ENCODE data around the gene C2orf15.
"Not testable (repeated sequence)": the region's sequence is repeated elsewhere in the genome, so short reads cannot be mapped to it uniquely, and the experiment has no call there.

C2orf15 gene

DNA sequence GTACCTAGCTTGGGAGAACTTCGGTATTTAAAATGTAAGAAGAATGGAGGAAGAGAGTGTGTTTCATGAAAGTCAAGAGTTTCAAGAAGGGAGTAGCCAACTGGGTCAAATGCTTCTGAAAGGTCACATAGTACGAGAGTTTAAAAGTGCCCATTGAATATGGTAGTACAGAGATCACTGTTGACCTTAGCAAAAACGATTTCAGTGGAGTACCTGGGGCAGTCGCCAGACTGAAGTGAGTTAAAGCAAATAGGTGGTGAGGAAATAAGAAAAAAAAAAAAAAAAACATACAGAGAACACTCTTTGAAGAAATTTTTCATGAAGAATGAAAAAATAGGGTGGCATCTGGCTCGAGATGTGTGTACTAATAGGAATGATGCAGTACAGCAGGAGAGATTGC is 24.7 kb downstream of the C2orf15 start:
- DNase-seq (ENCODE audit: low read depth): no peak

DNA sequence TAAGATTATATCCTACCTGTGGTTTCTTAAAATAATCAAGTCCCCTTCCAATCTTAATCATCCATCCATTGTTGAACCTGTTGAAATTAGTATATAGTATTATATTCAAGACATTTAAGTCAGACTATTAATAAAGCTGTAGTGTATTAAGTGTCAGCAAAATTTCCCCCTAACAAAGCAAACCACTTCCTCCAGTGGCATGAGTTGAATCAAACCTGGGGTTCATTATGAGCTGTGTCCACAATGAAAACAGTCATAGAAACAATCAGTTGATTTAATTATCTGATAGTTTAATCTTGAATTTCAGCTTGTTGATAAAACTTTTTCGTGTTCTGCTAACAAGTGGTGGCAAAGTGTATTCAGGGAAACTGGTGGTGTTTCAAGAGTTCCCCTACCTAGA is 28.0 kb downstream of the C2orf15 start:
- DNase-seq (ENCODE audit: low read depth): no peak

- no peak for DNase-seq (ENCODE audit: low read depth)
Measured at GRCh38 chr2:99171377-99172140, 30.1 kb downstream of the C2orf15 start.

DNA sequence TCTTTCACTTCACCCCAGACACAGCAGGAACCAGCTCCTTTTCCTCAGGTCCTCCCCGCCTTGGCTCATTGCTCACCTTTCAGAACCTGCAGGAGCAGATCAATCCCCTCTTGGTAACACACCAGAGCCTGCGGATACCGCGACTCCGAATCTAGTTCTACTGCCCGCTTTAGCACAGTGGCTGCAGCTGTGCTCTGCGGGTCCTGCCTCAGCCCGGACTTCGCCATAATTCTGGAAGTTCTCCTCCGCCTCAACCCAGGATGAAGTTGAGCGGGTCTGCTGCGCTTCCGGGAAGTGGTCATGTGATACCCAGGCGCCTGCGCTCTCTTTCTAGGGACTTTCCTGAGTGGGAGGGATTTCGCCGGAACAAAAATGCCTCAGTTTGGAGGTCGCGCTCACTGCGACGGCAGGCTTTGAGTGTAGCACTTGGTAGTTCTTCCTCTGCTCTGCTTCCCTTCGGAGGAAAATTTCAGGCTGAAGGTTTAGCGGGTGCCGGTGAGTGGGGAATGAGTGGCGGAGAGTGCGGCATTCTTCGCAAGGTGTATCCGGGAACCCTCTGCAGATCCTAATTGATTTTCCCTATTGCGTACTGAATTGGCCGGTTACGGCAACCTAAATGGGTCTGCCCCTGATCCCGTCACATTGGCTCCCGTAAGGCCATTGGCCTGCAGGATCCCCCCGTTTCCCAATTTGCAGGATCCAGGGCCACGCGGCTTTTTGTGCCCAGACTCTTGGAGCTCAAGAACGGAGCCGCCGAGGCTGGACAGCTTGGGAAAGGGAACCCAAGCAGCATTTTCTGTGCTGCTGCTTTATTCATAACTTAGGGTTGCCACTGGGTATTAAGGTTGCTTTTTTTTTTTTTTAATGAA is 39.5 kb downstream of the C2orf15 start, which contains the start of the genes MITD1 and MRPL30:
TSS of gene MITD1 (minus strand) at position 304 of the 869 bp plus-strand sequence. CDS start at position 227, 77 bp downstream.
TSS of gene MRPL30 (plus strand) at position 430 of the 869 bp plus-strand sequence. CDS start 5,020 bp downstream, outside the sequence.
- DNase-seq (ENCODE audit: low read depth): peak; percentile 84

DNA sequence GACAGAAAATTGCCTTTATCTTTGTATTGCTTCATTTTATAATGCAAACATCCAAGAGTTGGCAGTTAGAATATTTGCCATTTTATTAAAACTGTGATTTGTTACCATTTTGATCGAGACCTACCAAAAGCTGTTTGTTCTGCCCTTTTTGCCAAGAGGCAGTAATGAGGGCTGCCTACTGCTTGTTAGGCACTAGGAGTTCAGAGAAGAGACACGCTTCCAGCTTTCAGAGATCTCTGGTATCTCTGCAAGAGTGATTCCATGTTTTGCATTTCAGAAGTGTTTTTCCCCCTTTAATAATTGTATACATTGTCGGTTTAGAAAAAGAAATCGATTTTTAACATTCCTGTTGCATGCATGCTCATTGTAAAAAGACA is 40.1 kb downstream of the C2orf15 start:
- DNase-seq (ENCODE audit: low read depth): no peak

DNA sequence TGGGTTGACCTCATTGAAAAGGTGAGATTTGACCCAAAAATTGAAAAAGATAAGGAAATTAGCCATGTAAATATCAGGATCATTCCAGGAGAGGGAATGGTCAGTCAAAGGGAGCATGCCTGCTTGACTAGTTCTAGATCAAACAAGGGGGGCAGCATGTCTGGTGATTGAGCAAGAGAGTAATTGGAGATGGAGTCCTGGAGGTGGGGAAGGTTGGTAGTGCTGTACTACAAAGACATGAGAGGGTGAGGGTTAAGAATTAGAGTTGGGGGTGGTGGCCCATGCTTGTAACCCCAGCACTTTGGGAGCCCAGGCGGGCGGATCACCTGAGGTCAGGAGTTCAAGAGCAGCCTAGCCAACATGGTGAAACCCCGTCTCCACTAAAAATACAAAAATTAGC is 41.5 kb downstream of the C2orf15 start:
- no peak for DNase-seq (ENCODE audit: low read depth)

GRCh38 chr2:99184811-99185210 is 43.3 kb downstream of the C2orf15 start:
- DNase-seq (ENCODE audit: low read depth): no peak

- no peak for DNase-seq (ENCODE audit: low read depth)
Measured at GRCh38 chr2:99187011-99187410, 45.5 kb downstream of the C2orf15 start.

GRCh38 chr2:99188357-99188756 is 46.9 kb downstream of the C2orf15 start:
- no peak for DNase-seq (ENCODE audit: low read depth)

- no peak for DNase-seq (ENCODE audit: low read depth)
Measured at GRCh38 chr2:99190548-99190947, 49.0 kb downstream of the C2orf15 start.

DNA sequence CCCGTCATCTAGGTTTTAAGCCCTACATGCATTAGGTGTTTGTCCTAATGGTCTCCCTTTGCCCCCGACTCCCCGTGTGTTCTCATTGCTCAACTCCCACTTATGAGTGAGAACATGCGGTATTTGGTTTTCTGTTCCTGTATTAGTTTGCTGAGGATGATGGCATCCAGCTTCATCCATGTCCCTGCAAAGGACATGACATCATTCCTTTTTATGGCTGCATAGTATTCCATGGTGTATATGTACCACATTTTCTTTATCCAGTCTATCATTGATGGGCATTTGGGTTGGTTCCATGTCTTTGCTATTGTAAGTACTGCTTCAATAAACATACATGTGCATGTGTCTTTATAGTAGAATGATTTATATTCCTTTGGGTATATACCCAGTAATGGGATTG is 50.9 kb downstream of the C2orf15 start:
- not testable (repeated sequence) for DNase-seq (ENCODE audit: low read depth)

DNA sequence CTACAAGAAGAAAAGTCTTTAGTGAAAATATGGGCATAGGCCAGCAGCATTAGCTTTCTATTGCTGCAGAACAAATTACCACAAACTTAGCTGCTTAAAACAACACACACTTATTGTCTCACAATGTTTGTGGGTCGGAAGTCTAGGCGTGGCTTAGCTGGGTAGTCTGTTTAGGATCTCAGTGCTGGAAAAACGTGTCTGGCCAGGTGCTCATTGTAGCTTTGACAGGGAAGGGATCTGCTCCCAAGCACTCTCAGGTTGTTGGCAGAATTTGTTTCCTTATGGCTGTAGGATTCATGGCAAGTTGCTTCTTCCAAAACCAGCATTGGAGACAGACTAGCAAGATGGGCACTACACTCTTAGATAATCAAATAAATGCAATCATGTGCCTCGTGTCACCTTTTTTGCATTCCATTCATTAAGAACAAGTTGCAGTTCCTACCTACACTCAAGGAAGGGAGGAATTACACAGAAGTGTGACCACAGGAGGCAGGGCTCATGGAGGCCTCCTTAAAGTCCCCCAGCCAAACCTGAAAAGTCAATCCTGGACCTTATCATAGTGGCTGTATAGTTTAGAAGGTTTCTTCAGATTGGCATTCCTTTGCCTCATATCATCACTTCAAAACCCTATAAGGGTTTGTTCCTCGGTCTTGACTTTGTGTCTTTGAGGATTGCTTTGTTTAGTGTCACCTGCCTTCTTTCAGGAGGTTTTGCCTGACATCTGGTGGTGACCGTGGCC is 56.8 kb downstream of the C2orf15 start:
- DNase-seq (ENCODE audit: low read depth): no peak

- no peak for DNase-seq (ENCODE audit: low read depth)
Measured at GRCh38 chr2:99200076-99200800, 58.7 kb downstream of the C2orf15 start.
